Cortex of kidney (tissue), 1 donor: ENCODE results near the gene NOTCH1.

ENCODE experiments used
- DNase-seq: peaks from one replicate; lab custom pipeline; 2025; lab: John Stamatoyannopoulos, UW

Gene NOTCH1

GRCh38 chr9:136465500-136466154, 80.2 kb downstream of the NOTCH1 start:
- DNase-seq, result no peak

- no peak for DNase-seq
Observed at GRCh38 chr9:136464241-136464640, 81.6 kb downstream of the NOTCH1 start.

GRCh38 chr9:136463578-136463977, 82.3 kb downstream of the NOTCH1 start:
- no peak for DNase-seq

- DNase-seq, result no peak
Observed at GRCh38 chr9:136462664-136463063, 83.2 kb downstream of the NOTCH1 start.

GRCh38 chr9:136460772-136461325, 85.0 kb downstream of the NOTCH1 start:
- DNase-seq, result no peak

GRCh38 chr9:136459425-136459824, 86.4 kb downstream of the NOTCH1 start:
- no peak for DNase-seq

GRCh38 chr9:136457326-136457725, 88.5 kb downstream of the NOTCH1 start:
- DNase-seq, result no peak

GRCh38 chr9:136456258-136456657, 89.6 kb downstream of the NOTCH1 start:
- DNase-seq, result no peak

GRCh38 chr9:136455043-136456002, 90.5 kb downstream of the NOTCH1 start:
- no peak for DNase-seq

- DNase-seq, result no peak
Observed at GRCh38 chr9:136454026-136454796, 91.6 kb downstream of the NOTCH1 start.

GRCh38 chr9:136453326-136453725, 92.5 kb downstream of the NOTCH1 start:
- DNase-seq, result no peak

GRCh38 chr9:136451221-136451877, 94.5 kb downstream of the NOTCH1 start:
- DNase-seq, result no peak

- no peak for DNase-seq
Observed at GRCh38 chr9:136448655-136449054, 97.2 kb downstream of the NOTCH1 start.

- no peak for DNase-seq
Observed at GRCh38 chr9:136447173-136447778, 98.6 kb downstream of the NOTCH1 start.

GRCh38 chr9:136445799-136446198, 100.0 kb downstream of the NOTCH1 start:
- DNase-seq, result no peak
